Measurements from ENCODE around the gene AP1G2. TPM values are rescaled to one million over a fixed set of nuclear protein-coding genes. Genes with fewer than 3 reads are reported as not detected.
"Not testable (repeated sequence)": the region's sequence is repeated elsewhere in the genome, so short reads cannot be mapped to it uniquely, and the experiment has no call there.

The AP1G2 gene
- total RNA-seq, 2 experiments from 2014 or later: 118 to 124 TPM

DNA sequence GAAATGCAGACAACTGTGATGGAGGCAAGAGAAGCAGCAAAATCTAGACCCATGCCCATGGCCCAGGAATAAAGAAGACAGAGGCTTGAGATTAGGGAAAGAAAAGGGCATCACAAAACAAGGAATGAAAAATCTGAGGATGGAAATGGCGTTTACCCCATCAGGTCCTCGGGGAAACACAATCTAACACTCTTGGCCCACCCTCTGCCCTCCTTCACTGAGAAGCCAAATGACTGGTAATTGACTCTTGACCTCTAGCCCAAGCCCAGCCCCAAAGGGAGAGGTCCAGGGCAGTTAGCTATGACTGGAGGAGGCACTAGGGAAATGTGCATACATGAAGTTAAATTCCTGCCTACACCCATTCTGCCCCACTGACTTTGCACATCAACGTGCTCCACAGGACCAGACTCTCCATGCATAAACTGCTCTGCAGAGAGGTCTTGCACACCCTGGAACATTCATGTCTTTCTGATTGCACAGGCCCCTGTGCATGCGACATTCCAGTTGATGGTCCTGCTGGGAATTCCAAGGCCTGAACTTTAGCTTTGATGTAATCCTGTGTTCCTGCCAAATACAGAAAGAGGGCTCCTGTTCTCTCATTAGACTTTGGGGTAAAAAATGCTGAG is 21.7 kb downstream of the AP1G2 start:
- Mint-ChIP-seq H3K4me3 (no peak overlapping the region), H3K27ac (no peak overlapping the region), H3K4me1 (no peaks in the 10 kb centered on the region), H3K27me3 (no peaks in the 10 kb centered on the region), H3K36me3 (no peaks in the 10 kb centered on the region), H3K9me3 (no peaks in the 10 kb centered on the region)
- no peak for DNase-seq

GRCh38 chr14:23544511-23545447 is 22.8 kb downstream of the AP1G2 start:
- no peak for DNase-seq
- no peak overlapping the region for H3K27ac Mint-ChIP-seq
- no peak overlapping the region for H3K4me3 Mint-ChIP-seq
- H3K36me3 Mint-ChIP-seq: no peaks in the 10 kb centered on the region
- H3K27me3 Mint-ChIP-seq: no peaks in the 10 kb centered on the region
- H3K4me1 Mint-ChIP-seq: no peaks in the 10 kb centered on the region
- H3K9me3 Mint-ChIP-seq: no peaks in the 10 kb centered on the region

GRCh38 chr14:23543403-23543802 is 24.2 kb downstream of the AP1G2 start:
- H3K4me1 Mint-ChIP-seq: no peaks in the 10 kb centered on the region
- DNase-seq: no peak
- H3K9me3 Mint-ChIP-seq: no peaks in the 10 kb centered on the region
- H3K36me3 Mint-ChIP-seq: no peaks in the 10 kb centered on the region
- H3K4me3 Mint-ChIP-seq: no peak overlapping the region
- no peaks in the 10 kb centered on the region for H3K27me3 Mint-ChIP-seq
- no peak overlapping the region for H3K27ac Mint-ChIP-seq

GRCh38 chr14:23542261-23542660 is 25.3 kb downstream of the AP1G2 start:
- Mint-ChIP-seq H3K36me3 (no peaks in the 10 kb centered on the region), H3K4me1 (no peaks in the 10 kb centered on the region), H3K9me3 (no peaks in the 10 kb centered on the region), H3K4me3 (no peak overlapping the region), H3K27ac (peak overlapping the region; percentile 5), H3K27me3 (no peaks in the 10 kb centered on the region)
- no peak for DNase-seq

DNA sequence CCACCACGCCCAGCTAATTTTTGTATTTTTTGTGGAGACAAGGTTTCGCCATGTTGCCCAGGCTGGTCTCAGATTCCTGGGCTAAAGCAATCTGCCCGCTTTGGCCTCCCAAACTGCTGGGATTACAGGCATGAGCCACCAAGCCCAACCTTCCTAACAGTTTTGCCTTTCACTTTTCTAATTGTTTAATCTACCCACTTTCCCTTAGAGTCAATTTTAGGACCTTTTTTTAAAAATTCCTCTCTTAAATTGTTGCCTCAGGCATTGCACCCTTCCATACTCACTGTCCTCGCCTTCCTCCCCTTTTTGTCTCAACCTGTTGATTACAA is 27.5 kb downstream of the AP1G2 start:
- no peaks in the 10 kb centered on the region for H3K4me1 Mint-ChIP-seq
- H3K9me3 Mint-ChIP-seq: no peaks in the 10 kb centered on the region
- H3K4me3 Mint-ChIP-seq: no peak overlapping the region
- DNase-seq: no peak
- no peaks in the 10 kb centered on the region for H3K36me3 Mint-ChIP-seq
- H3K27ac Mint-ChIP-seq: no peak overlapping the region
- H3K27me3 Mint-ChIP-seq: no peaks in the 10 kb centered on the region

GRCh38 chr14:23539248-23540140 is 28.1 kb downstream of the AP1G2 start:
- Mint-ChIP-seq H3K4me3 (no peak overlapping the region), H3K4me1 (no peaks in the 10 kb centered on the region), H3K36me3 (no peaks in the 10 kb centered on the region), H3K27me3 (no peaks in the 10 kb centered on the region), H3K27ac (no peak overlapping the region), H3K9me3 (no peaks in the 10 kb centered on the region)
- peak; percentile 15 for DNase-seq

DNA sequence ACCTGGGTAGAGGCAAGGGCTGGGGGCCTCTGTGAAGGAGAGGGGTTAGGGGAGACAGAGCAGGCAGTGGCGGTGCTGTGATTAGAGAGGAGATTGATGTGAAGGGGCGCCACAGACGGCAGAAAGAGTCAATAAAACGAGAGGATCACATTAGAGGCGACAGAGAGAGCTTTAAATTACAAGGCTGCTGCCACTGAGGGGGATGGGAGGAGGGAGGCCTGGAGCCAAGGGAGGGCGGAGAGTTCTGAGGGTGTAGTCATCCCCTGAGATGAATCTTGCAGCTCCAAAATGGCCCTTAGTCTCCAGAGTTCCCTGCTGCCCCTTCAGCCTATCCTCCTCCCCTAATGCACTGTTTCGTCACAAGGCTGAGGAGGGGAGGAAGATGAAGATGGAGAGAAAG is 28.8 kb downstream of the AP1G2 start:
- no peak overlapping the region for H3K4me3 Mint-ChIP-seq
- H3K36me3 Mint-ChIP-seq: no peaks in the 10 kb centered on the region
- H3K9me3 Mint-ChIP-seq: no peaks in the 10 kb centered on the region
- no peaks in the 10 kb centered on the region for H3K4me1 Mint-ChIP-seq
- H3K27me3 Mint-ChIP-seq: no peaks in the 10 kb centered on the region
- DNase-seq: no peak
- H3K27ac Mint-ChIP-seq: no peak overlapping the region

GRCh38 chr14:23538050-23538718 is 29.4 kb downstream of the AP1G2 start:
- no peaks in the 10 kb centered on the region for H3K4me1 Mint-ChIP-seq
- H3K27me3 Mint-ChIP-seq: no peaks in the 10 kb centered on the region
- H3K36me3 Mint-ChIP-seq: no peaks in the 10 kb centered on the region
- H3K27ac Mint-ChIP-seq: no peak overlapping the region
- DNase-seq: no peak
- no peaks in the 10 kb centered on the region for H3K9me3 Mint-ChIP-seq
- H3K4me3 Mint-ChIP-seq: no peak overlapping the region

GRCh38 chr14:23537351-23538049 is 30.1 kb downstream of the AP1G2 start:
- no peak overlapping the region for H3K27ac Mint-ChIP-seq
- no peak overlapping the region for H3K4me3 Mint-ChIP-seq
- H3K9me3 Mint-ChIP-seq: no peaks in the 10 kb centered on the region
- no peak for DNase-seq
- H3K36me3 Mint-ChIP-seq: no peaks in the 10 kb centered on the region
- H3K4me1 Mint-ChIP-seq: no peaks in the 10 kb centered on the region
- no peaks in the 10 kb centered on the region for H3K27me3 Mint-ChIP-seq

GRCh38 chr14:23536906-23537305 is 30.7 kb downstream of the AP1G2 start:
- H3K36me3 Mint-ChIP-seq, DNase-seq, H3K4me3 Mint-ChIP-seq, H3K4me1 Mint-ChIP-seq, H3K9me3 Mint-ChIP-seq, H3K27me3 Mint-ChIP-seq, H3K27ac Mint-ChIP-seq: not testable (repeated sequence)

- Mint-ChIP-seq H3K27ac (no peak overlapping the region), H3K27me3 (no peaks in the 10 kb centered on the region), H3K9me3 (no peaks in the 10 kb centered on the region), H3K4me3 (no peak overlapping the region), H3K4me1 (no peaks in the 10 kb centered on the region), H3K36me3 (no peaks in the 10 kb centered on the region)
- no peak for DNase-seq
These were observed 31.1 kb downstream of the AP1G2 start for GRCh38 chr14:23536494-23536893.

- Mint-ChIP-seq H3K9me3 (no peaks in the 10 kb centered on the region), H3K27me3 (no peaks in the 10 kb centered on the region), H3K27ac (no peak overlapping the region), H3K4me3 (no peak overlapping the region), H3K4me1 (no peaks in the 10 kb centered on the region), H3K36me3 (no peaks in the 10 kb centered on the region)
- DNase-seq: no peak
These were observed 31.6 kb downstream of the AP1G2 start for GRCh38 chr14:23535943-23536342.

DNA sequence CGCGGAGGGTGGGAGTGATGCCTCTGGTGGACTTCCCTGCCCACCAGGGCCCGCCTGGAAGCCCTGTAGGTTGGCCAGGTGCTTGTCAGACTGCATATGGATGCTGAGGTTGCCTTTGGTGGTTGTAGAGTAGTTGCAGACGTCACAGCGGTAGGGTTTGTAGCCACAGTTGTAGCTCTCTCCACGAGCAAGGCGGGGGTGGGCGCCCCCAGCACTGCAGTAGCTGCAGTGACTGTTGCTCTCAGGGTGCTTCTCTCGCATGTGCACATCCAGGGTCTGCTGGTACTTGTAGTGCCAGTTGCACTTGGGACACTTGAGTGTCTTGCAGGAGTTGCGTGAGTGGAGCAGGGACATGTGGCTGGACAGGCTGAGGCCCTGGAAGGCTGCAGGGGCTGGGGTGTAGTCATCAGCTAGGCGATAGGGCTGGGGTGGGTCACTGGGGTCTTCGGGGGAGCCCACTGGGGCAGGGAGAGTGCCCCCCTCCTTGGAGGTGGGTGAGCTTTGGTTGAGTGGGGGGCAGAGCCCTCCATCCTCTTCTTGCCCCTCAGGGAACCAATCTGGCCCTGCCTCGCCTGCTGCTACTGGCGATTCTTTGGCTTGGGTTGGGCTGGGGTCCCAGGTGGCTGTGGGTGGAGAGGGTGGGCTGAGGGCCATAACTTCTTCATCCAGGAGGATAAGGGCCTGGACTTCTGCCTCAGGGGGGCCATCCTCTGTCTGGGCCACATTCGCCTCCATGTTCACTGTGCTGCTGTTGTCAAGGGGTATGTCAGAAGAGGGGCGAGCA is 33.7 kb downstream of the AP1G2 start:
- Mint-ChIP-seq H3K4me3 (no peak overlapping the region), H3K4me1 (no peaks in the 10 kb centered on the region), H3K27me3 (no peaks in the 10 kb centered on the region), H3K27ac (no peak overlapping the region), H3K36me3 (no peaks in the 10 kb centered on the region), H3K9me3 (no peaks in the 10 kb centered on the region)
- no peak for DNase-seq

- Mint-ChIP-seq H3K9me3 (no peaks in the 10 kb centered on the region), H3K27ac (no peak overlapping the region), H3K36me3 (no peaks in the 10 kb centered on the region), H3K27me3 (no peaks in the 10 kb centered on the region), H3K4me3 (no peak overlapping the region), H3K4me1 (no peaks in the 10 kb centered on the region)
- DNase-seq: no peak
These were observed 34.9 kb downstream of the AP1G2 start for GRCh38 chr14:23532658-23533057.

Measured in activated naive CD8-positive, alpha-beta T cell treated with anti-CD3 and anti-CD28 coated beads for 36 hours (primary cell).